GM18519 (cell line): ENCODE results near the gene FRMD6.
"Not testable (repeated sequence)": the region's sequence is repeated elsewhere in the genome, so short reads cannot be mapped to it uniquely, and the experiment has no call there.

Experiments
- ATAC-seq: cut with Tn5 transposase; IDR thresholded peaks from one replicate; pipeline ENCODE4 v1.9.1; 2021; ENCODE audit warnings: mild to moderate bottlenecking, moderate library complexity; ENCODE audit not compliant: unreplicated experiment, low FRiP score

The FRMD6 gene

DNA sequence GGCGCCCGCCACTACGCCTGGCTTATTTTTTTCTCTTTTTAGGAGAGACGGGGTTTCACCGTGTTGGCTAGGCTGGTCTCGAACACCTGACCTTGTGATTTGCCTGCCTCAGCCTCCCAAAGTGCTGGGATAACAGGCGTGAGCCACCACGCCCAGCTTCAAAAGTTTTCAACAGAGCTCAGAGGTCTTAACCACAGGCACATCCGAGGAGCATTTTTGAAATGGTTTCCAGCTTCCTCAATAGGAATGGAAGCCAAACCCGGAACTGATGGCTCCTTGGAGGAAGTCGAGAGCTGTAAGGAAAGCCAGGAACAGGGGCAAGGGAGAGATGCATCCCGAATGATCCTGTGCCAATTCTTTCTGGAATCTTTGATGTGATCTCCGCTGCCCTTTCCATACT, 114.0 kb downstream of the FRMD6 start:
- ATAC-seq, result not testable (repeated sequence)

DNA sequence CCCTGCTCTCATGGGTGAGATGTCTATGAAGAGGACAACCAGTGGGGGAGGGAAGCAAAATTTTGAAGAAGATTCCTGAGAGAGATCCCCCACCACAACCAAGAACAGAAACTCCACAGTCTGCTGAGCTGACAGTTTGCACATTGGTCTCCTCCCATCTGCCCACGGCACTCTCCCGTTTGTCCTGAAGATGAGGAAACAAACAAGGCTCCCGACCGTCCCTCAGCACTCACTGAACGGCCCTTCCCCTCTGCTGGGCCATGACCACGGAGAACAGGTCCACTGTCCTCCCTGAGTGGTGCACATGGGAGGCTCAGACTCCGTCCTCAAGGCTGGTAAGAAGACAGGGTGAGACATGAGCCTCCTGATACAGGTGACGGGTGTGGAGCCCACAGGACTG, 114.9 kb downstream of the FRMD6 start:
- ATAC-seq, result not testable (repeated sequence)

DNA sequence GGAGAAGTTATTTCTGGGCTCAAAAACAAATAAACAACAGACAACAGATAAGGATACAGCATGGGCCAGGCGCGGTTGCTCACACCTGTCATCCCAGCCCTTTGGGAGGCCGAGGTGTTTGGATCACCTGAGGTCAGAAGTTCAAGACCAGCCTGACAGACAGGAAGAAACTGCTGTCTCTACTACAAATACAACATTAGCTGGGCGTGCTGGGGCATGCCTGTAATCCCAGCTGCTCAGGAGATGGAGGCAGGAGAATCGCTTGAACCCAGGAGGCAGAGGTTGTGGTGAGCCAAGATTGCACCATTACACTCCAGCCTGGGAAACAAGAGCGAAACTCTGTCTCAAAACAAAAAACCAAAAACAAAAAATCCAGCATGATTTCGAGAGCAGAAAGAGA, 117.6 kb downstream of the FRMD6 start:
- ATAC-seq, result not testable (repeated sequence)

DNA sequence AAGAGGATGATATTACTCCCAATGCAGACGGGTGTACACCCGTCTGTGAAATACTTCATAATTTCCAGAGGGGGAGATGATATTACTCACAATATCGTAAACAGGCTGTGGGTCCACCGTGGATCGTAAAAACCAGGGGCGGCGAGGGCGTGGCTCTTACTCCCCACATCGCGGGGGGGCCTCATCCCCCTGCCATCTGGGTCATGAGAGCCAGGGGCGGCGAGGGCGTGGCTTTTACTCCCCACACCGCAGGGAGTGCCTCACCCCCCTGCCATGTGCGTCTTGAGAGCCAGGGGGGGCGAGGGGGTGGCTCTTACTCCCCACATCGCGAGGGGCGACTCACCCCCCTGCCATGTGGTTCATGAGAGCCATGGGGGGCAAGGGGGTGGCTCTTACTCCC, 122.5 kb downstream of the FRMD6 start:
- ATAC-seq, result no peak

DNA sequence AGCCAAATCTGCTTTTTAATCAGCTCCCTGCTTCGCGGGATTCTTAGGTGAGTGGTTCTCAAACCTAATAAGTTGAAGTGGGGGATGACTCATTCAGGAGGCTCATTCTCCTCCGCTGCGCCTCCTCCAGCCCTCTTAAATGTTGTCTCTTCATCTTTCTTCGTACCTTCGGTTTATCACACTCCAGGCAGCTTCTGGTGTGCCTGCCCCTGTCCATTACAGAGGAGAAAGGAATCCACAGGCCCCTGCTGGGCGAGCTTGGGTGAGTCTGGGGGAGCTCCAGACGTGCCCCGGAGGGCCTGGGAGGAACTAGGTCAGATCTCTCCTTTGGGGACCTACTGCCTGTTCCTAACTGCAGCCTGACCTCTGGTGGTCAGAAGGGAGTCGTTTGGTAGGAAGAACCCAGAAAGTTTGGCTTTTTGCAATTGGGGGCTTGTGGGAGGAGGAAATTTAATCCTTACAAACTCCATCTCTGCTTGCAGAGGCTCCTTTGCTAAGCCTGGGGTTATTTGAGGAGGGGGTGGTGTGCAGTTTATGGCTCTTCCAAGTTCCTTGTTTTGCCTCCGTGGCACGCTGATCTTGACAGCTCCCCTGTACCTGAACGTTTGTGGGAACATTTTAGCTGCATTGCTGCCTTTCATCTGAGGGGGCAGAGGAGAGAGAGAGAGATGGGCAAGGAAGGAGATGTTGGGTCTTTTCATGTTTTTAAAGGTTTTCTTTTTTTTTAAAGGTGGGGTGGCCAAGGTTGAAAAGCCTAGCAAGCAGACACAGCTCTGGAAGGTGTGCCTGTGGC, 124.6 kb downstream of the FRMD6 start:
- no peak for ATAC-seq

DNA sequence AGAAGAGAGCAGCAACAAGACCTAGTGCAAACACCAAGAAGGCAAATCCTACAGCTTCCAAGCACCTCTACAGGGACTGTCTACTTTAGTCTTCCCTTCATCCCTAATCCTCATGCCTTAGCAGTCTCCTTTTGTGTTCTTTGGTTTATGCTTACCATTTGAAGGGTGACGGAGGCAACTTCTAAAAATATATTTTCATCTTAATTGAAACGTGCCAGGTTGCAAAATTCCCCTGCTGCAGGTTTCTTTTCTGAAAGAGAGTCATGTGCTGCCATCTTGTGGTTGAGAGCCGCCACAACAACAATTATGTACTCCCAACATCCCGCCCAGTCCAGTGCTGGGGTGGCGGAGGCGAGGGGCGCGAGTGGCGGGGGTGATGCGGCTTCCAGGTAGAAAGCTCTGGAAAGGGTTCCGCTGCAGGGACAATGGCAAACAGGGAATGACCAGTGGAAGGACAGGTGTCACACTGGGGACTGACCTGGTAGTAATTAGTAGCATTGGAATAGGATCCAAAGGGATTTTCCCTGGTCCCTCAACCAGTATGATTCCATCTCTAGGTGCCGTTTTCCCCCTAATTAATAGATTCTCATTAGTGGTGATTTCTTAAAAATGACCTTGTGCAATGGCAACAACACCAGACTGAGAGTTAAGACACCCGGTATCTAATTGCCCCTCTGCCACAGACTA, 128.4 kb downstream of the FRMD6 start:
- ATAC-seq, result no peak
